Fibroblast of peridontal ligament (primary cell): ENCODE data around the gene ECEL1.

Experiments used
- DNase-seq: peaks from one replicate; pipeline ENCODE4 v3.0.0-alpha.2; 2010; ENCODE audit errors: extremely low read depth

ECEL1 gene

DNA sequence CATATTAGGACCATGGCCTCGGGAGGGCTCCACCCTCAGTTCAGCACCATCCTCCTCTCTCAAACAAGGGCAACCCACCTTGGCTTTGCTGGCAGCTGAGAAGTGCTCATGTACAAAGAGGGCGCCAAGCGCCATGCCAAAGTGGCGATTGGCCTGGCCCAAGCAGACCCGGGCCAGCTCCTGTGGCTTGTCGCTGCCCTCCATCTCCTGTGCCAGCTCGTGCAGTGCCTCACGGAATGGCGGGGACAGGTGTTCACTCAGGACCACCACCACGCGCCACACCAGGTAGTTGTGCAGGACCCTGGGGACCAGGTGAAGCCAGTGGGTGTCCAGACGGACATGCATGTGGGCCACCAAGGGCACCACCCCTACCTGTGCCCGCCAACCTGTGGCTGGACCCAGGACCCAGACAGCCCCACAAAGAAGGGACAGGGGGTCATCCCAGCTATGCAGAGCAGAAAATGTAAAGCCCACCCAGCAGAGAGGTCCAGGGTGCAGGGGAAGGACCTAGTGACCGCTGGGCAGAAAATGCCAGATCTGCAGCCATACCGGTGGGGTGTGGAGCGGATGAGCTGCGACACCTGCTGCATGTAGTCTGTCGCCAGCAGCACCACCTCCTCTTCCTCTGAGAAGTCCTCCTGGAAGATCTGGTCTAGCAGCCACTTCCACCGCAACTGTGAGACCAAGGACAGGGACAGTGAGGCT, 3.6 kb downstream of the ECEL1 start:
- DNase-seq: no peak

DNA sequence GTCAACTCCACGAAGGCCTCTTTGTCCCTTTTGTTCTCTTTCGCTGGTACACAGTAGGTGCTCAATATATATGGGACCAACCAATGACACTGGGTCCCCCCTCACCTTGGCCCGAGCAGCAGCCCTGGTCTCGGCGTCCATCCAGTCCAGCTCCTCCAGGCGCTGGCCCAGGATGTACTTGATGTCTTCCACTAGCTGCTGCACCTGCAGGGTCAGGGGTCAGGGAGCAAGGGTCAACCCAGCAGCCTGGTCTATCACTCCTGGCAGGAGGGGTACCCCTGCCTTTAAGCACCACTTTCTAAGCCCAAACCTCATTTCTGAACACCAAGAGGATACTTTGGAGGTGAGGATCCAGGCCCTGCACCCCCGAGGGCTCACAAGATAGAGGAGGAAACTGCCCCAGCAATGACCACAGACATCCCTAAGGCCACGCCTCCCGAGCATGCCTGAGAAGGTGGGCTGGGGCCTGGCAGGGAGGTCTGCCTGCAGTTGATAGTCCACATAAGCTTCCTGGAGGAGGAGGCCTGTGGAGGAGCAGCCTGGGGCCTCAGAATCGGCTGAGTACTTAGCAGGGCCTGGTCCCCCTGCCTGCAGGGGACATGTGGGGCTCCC, 4.2 kb downstream of the ECEL1 start:
- no peak for DNase-seq

DNA sequence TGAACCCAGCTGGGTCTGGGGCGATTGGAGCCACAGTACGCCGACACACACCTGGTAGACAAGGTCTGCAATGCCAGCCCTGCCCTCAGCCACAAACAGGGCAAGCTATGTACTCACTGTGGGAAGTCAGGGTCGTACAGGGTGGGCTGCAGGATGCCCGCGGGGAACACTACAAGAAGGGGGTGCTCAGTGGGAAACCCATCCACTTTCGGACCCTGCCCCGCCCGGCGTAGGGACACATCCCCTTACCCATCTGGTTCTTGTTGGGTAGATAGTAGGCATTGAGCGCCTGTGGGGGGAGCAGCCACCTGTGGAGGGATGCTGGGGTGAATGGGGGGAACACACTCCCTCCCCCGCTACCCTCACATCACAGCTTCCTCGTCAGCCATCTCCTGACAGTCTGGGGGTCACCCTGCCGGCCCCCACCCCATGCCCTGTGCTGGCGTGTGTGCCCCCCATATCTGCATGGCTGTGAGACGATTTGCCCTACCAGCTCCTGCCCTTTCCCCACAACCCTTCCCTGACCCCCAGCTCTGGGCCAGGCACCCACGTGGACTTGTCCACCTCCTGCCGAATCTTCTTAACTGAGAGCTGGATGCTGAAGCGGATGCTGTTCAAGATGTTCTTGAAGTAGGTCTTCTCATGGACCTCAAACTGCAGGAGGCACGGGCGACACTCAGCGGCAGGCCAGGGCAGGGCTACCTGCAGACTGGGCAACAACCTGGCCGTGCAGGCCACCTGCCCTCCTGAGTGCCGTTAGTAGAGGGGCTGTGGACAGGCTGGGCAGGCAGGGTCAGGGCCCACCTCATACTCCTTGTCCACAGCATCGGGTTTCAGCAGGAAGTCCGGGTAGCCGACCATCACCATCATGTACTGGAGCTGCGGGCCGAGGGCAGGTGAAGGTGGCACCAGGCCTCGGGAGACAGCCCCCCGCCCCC, 5.1 kb downstream of the ECEL1 start:
- no peak for DNase-seq

DNA sequence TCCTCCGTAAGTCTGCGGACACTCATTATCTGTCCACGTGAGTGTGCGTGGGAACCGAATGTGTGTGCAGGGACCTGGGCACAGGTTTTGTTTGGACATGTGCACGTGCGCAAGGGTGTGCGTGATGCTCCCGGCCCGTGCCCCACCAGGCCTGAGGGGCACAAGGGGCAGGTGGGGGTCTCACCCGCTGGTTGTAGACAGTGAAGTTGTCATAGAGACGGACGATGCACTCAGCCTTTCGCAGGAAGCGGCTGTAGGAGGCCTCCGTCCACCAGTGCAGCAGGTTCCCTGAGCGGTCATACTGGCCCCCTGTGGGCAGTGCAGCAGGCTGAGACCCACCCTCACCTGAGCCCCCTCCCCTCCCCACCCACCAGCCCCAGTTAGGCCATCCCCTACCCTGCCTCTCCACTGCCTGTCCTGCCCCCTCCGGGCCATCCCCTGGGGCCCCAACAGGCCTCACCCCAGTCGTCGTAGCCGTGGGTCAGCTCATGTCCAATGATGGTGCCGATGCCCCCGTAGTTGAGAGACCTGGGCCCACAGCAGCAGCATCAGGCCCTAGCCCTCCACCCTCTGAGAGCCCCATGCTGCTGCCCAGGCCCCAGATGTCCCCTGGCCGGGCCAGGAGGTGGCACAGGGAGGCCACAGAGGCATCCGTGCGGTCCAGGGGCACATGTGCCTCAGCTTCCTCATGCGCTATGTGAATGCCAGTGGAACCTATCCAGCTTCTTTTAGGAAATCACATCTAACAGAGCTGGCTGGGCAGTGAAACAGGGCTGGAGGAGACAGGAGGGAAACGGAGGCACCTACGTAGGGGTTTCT, 6.1 kb downstream of the ECEL1 start:
- DNase-seq: no peak

DNA sequence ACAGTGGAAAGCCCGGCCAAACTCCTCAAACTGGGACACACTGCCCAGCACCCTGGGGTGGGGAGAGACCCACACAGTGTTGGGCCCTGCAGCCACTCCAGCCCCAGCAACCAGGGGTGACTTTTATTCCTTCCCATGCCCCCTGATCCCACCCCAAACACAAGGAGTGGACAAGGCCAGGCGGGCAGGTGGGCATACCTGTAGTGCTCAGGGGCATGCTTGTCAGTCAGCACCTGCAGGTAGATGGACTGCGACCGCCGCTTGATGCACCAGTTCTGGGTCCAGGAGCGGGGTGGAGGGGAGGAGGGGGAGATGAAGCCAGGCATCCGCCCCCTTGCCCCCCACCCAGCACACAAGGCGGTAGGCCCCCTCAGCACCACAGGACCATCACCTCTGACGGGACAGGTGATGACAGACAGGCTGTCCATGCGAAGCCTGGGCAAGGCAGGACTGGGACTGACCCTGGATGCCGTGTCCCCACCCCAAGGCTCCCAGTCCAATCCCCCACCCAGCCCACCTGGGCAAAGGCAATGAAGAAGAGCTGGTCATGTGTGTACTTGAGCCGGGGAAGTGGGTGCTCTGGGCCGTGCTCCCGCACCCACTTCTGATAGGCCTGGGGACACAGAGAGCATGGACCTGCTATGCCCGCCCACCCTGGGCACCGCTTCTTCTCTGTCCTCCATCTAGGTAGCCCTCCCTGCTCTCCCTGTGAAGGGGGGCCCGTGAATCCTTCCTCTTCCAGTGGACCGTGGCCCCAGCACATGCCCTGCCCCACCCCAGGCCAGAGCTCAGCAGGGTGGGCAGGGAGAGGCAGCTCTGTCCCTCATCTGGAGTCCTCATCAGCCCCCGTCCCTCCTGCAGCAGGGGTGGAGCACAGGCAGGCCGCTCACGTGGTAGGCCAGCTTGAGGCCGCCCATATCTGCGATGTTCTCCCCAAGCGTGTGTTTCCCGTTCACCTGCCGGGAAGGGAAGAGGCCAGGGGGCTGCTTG, 7.1 kb downstream of the ECEL1 start:
- DNase-seq: no peak

DNA sequence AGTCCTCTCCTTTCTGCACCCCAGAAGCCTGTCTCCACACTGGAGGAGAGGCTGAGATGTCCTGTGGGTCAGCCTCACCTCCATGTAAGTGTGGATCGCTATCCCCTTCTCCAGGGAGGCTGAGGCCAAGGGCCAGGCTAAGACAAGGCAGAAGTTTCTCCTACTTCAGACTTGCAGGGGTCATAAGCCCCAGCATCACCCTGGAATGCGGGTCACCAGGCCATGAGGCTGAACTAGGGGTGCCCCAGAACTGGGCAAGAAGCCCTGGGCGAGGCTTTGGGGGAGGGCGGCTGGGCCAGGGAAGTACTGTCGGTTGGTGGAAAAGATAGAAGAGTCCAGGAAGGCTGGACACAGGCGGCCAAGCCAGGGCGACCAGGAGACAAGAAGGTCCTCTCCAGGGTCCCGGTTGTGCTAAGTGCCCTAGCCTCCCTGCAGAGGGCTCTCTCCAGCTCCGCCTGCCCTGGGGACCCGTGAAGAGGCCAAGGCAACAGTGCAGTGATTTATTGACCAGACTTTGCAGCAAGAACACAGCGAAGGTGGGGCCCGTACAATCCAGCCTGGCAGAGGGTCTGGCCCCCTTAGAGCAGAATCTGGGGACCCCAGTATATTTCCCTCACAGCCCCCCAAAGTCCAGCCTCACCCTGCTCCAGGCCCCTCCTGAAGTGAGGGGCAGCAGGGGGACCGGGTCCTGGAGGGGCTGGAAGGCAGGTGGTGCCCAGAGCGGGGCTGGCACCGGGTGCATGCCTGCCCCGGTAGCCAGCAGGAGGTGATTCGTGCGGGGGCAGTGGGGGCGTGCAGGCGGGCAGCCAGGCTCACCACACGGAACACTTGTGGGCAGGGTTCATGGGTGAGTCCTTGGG, 8.1 kb downstream of the ECEL1 start:
- DNase-seq: no peak

DNA sequence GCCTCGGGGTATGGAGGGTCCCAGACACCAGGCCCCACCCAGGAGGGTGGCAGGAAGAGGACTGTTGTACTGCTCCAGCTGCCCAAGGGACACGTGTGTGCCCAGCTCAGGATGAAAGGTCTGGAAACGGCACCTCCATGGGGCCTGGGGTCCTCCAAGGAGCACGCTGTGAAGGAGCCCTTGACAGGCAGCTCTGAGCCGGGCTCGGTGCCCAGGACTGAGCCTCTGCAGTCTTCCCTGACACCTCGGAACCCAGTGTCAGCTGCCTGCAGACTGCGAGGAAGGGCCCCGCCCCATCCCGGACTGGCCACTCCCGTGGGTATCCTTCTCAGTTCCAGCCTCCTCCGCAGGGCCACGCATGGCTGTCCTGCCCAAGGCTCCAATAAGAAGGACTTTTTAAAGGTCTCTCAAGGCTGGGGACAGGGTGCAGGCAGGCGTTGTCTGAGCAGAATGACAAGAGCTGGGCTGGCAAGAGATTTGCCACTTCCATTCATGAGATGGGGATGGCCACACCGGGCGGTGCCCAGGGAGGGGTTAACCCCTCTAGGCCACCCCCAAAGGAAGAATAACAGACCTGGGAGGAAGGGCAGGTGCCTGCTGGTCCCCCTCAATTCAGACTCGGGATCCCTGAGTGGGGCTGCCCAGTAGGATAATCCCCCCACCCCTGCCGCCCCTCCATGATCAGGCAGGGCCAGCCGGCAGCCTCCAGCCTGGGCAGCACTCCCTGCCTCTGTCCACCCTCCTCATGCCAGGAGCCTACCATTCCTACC, 8.9 kb downstream of the ECEL1 start:
- DNase-seq: no peak

DNA sequence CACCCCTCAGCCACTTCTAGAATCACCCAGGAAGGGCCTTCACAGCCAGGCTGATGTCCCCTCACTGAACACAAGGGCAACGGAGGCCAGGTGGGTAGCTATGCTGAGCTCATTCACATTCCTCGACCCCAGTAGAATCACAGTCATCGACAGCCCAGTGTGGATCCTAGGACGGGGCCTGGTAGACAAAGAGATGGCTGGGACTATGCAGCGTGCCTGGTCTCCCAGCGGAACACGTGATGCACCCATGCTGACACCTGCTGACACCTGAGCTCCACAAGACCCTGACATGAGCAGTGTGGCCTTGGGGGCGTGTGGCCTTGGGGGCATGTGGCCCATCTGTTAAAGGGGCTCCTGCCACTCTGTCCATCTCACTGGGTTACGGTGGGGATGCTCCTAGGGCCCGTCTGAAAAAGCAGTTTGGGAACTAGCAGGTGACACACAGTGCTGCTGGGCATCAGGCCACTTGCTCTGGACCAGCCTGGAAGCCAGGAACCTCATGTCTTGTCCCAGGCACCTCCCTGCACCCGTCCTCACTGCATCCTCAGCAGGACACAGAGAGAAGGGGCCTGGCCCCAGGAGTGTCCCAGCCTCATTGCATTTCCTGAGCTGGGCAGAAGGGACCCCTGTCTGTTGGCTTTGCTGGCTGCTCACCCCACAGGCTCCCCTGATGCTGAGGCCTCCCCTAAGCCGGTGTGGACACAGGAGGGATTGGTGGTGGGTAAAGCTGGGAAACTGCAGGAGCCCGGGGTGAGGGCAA, 9.7 kb downstream of the ECEL1 start:
- DNase-seq: no peak

DNA sequence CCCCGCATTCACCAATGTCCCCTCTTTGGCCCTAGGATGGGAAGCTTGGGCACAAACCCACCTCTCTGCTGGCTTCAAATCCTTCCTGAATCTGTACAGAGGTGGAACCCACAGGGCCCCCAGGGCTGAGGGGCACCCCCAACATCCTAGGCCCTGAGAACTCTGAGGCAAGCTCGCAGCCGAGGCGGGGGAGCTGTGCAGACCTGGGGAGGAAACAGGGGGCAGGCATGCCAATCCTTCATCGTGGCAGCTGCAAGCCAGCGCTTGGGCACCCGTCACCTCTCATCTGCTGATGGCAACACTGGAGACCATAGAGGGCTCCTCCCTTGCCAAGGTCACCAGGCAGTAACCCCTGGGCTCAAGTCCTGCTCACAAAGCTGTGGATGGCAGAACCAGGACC, 10.8 kb downstream of the ECEL1 start:
- DNase-seq: no peak

DNA sequence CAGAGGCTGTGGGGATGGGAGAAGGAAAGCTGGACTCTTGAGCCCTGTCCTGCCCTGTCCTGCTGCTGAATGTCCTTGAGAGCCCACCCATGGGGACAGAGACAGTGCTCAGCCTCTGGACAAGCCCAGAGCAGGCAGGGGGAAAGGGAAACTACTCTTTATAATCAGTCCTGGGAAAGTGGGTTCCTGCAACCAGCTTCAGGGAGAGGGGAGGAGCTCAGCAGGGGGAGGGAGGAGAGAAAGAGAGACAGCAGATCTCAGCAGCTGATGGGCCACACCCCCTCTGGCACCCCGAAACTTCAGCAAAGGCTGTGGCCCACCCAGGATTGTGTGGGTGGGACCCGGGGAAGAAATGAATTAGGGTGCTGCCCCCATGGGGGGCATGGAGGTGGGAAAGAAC, 11.6 kb downstream of the ECEL1 start:
- no peak for DNase-seq

DNA sequence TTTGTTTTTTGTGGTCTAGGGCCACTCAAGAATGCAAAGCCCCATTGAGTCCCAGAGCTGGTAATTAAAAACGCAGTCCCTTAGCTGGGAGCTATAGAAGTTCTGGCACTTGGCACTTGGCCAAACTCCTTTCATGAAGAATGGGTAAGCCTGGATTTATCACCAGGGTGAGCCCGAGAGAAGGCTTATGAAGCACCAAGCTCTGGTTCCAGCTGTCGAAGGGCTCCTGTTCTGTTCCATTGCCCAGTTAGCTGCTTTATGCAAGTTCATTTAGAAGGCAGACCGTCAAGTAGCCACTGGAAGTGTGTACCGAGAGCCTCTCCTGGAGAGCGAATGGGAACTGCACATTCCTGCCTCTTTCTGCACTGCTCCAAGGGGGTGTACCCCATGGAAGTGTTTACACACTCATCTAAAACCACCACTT, 14.2 kb downstream of the ECEL1 start:
- DNase-seq: peak; percentile 0

DNA sequence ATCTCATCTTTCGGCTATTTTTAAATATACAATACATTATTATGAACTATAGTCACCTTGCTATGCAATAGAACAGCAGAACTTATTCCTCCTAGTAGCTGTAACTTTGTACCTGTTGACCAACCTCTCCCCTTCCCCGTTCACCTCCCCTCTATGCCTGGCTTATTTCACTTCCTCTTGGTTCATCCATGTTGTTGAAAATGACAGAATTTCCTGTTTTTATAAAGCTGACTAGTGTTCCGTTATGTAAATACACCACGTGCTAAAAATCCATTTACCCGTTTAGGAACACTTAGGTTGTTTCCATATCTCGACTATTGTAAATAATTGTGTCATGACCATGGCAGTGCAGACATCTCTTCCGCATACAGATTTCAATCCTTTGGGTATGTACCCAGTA, 21.4 kb downstream of the ECEL1 start:
- DNase-seq: no peak

DNA sequence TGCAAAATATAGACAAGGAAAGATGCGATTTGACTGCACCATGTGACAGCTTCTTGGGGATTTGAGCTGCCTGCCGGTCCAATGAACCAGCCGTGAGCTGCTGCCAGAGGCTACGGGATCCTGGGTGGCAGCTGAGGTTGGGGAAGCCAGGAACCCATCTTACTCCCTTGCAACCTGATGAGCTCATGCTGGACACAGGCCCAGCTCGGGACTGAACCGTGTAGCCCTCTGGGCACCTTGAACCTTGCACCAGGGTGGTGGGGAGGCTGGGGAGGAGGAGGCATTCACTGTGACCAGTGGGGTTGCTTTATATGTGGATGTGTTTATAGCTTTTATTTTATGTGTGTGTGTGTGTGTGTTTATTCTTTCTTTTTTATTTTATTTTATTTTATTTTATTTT, 22.6 kb downstream of the ECEL1 start:
- no peak for DNase-seq

DNA sequence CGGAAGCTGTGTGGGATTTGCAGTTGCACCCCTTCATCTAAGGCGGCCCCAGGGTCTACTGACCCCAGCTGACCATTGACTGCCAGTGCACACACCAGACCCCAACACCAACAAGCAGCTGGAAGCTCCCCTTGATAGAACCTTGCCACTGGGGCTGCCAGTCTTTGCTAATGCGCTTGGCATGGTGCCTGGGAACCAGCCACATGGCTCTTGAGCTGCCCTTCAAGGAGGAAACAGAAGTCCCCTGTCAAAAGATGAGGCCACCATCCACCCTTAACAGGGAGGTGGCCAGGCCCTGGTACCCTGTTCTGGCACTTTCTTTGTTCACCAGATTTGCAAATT, 23.1 kb downstream of the ECEL1 start:
- no peak for DNase-seq

DNA sequence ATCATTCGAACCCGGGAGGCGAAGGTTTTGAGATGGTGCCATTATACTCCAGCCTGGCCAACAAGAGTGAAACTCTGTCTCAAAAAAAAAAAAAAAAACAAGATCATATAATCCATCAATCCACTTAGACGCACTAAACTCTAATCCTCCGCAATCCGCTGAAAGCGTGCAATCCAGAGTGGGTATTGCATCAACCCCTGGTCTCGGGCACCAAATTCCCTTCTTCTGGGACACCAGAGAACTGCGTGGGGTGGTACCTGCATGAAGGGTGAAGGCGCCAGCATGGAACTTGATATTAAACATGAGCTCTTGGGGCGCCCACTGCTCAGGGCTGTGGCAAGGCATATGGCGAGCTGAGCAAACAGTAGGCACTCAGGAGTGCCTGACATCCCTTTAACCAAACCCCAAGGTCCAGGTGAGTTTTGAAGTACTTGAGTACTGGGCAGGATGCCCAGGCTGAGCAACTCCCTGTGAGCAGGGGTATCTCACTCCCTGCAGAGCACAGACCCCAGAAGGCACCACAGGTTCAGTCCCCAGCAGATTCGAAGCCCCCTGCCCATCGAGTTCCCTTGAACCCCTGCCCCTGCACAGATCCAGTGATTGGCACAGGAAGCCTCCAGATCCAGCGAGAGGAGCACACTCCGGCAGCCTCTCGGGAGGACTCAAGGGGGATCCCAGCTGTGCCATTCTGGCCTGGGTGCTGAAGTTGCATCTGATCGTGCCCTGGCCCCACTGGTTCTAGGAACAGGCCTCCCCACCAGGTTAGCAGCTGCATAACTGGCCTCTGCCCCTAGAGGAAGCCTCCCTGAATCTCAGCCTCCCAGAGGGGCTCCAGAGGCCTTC, 23.7 kb downstream of the ECEL1 start:
- DNase-seq: no peak

DNA sequence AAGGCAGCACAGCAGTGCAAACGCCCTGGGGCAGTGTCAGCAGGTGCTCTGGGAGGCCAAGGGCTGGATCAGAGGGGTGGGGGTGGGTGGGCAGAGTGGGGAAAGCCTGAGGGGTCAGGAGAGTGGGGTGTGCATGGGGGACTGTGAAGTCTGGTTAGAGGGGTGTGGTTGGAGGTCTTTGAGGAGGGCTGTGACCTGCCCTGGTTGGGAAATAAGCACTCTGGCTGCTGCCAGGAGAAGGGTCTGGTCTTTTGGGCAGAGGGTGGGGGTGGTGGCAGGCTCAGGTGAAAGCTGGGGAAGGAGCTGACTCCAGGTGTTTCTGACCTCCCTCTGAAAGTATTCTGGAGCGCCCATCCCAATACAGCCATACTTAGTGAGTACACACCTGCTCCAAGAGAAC, 27.5 kb downstream of the ECEL1 start:
- no peak for DNase-seq

DNA sequence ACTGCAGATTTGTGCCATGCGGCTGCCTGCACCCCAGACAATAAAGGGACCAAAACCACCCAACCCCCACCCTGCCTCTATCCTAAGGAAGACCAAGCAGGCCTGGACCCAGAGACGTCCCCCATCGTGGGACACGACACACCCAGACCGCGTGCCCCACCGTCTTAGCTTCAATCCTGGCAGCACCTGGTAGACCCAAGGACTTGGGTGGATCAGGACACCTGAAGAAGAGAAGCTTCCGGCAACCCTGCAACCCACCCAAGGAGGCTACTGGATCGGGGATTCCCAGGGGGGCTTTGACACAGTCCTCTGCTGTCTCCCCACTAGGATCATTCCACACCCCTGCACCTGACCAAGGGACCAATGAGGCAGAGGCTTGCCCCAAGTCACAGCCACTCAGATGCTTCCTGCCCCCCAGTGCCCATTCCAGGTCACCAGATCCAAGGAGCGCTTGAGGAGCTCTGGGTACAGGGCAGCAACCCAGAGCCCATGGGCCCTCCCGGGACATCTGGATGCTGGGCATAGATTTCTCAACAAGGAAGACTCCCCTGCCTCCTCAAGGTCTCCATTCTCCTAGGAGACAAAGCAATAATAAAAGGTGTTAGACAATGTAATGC, 28.1 kb downstream of the ECEL1 start:
- no peak for DNase-seq
